CD4-positive, alpha-beta T cell (primary cell): Measurements from ENCODE around the gene SENP8. TPM values are rescaled to one million over a fixed set of nuclear protein-coding genes. Genes with fewer than 3 reads are reported as not detected.

Experiments
- ATAC-seq: fragments of 200-7000 bp; cut with Tn5 transposase; one replicate; pipeline ENCODE4 v1.10.0; 2022; ENCODE audit warnings: mild to moderate bottlenecking; ENCODE audit not compliant: poor library complexity
- CTCF ChIA-PET: fragments of 350-600 bp; sonication (Branson Sonifier 250); formaldehyde crosslinking; loops from one replicate; lab custom pipeline; 2021; ENCODE audit warnings: antibody characterized with exemption, inconsistent platforms; lab: Charles Lee
- POLR2A ChIA-PET: fragments of 350-600 bp; sonication (Branson Sonifier 250); formaldehyde crosslinking; loops from one replicate; lab custom pipeline; 2021; ENCODE audit warnings: antibody characterized with exemption, inconsistent platforms; lab: Charles Lee
- DNase-seq, 14 experiments: peaks; one replicate each; pipeline ENCODE4 v3.0.0-alpha.2; 2013 to 2020; ENCODE audit warnings: mixed read lengths in 2 of 14
- H3K27ac ChIP-seq, 2 donors: one replicate each; pipeline versions ENCODE4 v1.5.1 to v1.7.0; 2013; ENCODE audit warnings: low read length in 2 of 2, low read depth in 1 of 2, mild to moderate bottlenecking in 1 of 2
- H3K27me3 ChIP-seq, 2 experiments: 1 replicate in 1 of 2; 2 replicates in 1 of 2; pipeline versions ENCODE4 v1.6.1 to v1.7.0; 2013; ENCODE audit warnings: low read length in 2 of 2, control low read depth in 1 of 2, mild to moderate bottlenecking in 1 of 2, moderate library complexity in 1 of 2; ENCODE audit not compliant: insufficient read depth in 2 of 2, control insufficient read depth in 1 of 2
- H3K36me3 ChIP-seq: one replicate; pipeline ENCODE4 v1.6.1; 2013; ENCODE audit warnings: low read length, control low read depth; ENCODE audit not compliant: insufficient read depth
- H3K4me1 ChIP-seq: one replicate; pipeline ENCODE4 v1.6.1; 2013; ENCODE audit warnings: low read length, control low read depth; ENCODE audit not compliant: insufficient read depth
- H3K4me3 ChIP-seq: one replicate; pipeline ENCODE4 v1.5.1; 2013; ENCODE audit warnings: mild to moderate bottlenecking, low read length, moderate library complexity
- H3K9me3 ChIP-seq, 2 experiments: 1 replicate in 1 of 2; 2 replicates in 1 of 2; pipeline versions ENCODE4 v1.6.1 to v1.7.0; 2013; ENCODE audit warnings: low read length in 2 of 2, mild to moderate bottlenecking in 2 of 2, control low read depth in 1 of 2, moderate library complexity in 1 of 2; ENCODE audit not compliant: control insufficient read depth in 1 of 2, insufficient read depth in 1 of 2
- H3K27ac Mint-ChIP-seq: one replicate; pipeline ENCODE4 v1.8.0; 2020; ENCODE audit warnings: mixed read lengths
- H3K27me3 Mint-ChIP-seq: one replicate; pipeline ENCODE4 v1.8.0; 2021; ENCODE audit warnings: mixed read lengths
- H3K36me3 Mint-ChIP-seq: one replicate; pipeline ENCODE4 v1.8.0; 2021; ENCODE audit warnings: low read depth, mixed read lengths
- H3K4me1 Mint-ChIP-seq: one replicate; pipeline ENCODE4 v1.8.0; 2021; ENCODE audit warnings: low read depth, mixed read lengths
- H3K4me3 Mint-ChIP-seq: one replicate; pipeline ENCODE4 v1.8.0; 2020; ENCODE audit warnings: mild to moderate bottlenecking, mixed read lengths
- H3K9me3 Mint-ChIP-seq: one replicate; pipeline ENCODE4 v1.8.0; 2020; ENCODE audit warnings: mixed read lengths
- intact Hi-C, 2 experiments: fragments of 100-400 bp; cut with DNase I in 1 of 2; cut with micrococcal nuclease in 1 of 2; formaldehyde crosslinking; loops; one replicate each; pipeline versions ENCODE4 v1.15.1 to v1.9.0; 2023 to 2025; cut with DNase I, micrococcal nuclease
- total RNA-seq, 174 experiments: library from RNA in 2 of 174; stranded (reverse) in 2 of 174; gene quantifications; one replicate each; pipeline ENCODE4 v1.2.3 and lab custom pipeline; 2021 to 2026
- TF ChIP-seq, protein P1 (sequence below): fragments of 200-600 bp; IDR thresholded peaks from one replicate; pipeline ENCODE4 v1.8.0; 2022; ENCODE audit warnings: antibody characterized with exemption, mild to moderate bottlenecking

SENP8 gene
- total RNA-seq, 2 experiments from 2014 or later, result 0.14 TPM; not detected in 1

DNA sequence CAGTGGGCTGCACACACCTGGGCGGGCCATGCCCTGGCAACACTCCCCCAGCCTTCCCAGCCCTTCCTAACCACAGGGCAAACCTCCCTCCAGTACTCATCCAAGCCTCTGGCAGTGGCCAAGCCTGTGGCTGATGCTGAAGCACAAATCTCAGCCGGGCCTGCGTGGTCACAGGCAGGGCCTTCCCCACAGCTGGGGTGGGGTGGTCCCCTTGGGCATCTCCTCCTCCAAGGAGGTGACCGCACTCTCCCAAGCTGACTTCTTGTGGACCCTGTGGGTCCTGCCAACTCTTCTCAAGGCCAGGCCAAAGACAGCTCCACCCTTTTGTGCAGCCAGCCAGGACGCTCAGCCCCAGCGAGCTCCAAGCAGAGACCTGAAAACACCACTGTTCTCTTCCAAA, 58.0 kb downstream of the SENP8 start:
- no peak overlapping the region for H3K4me3 ChIP-seq
- CTCF ChIA-PET, result no interaction called here
- no peaks in the 10 kb centered on the region for H3K36me3 ChIP-seq
- no peak overlapping the region for H3K4me3 Mint-ChIP-seq
- TF ChIP-seq, protein P1, sequence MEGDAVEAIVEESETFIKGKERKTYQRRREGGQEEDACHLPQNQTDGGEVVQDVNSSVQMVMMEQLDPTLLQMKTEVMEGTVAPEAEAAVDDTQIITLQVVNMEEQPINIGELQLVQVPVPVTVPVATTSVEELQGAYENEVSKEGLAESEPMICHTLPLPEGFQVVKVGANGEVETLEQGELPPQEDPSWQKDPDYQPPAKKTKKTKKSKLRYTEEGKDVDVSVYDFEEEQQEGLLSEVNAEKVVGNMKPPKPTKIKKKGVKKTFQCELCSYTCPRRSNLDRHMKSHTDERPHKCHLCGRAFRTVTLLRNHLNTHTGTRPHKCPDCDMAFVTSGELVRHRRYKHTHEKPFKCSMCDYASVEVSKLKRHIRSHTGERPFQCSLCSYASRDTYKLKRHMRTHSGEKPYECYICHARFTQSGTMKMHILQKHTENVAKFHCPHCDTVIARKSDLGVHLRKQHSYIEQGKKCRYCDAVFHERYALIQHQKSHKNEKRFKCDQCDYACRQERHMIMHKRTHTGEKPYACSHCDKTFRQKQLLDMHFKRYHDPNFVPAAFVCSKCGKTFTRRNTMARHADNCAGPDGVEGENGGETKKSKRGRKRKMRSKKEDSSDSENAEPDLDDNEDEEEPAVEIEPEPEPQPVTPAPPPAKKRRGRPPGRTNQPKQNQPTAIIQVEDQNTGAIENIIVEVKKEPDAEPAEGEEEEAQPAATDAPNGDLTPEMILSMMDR, result no peak
- POLR2A ChIA-PET, result no interaction called here
- no peaks in the 10 kb centered on the region for H3K9me3 Mint-ChIP-seq
- H3K4me1 ChIP-seq, result no peaks in the 10 kb centered on the region
- no peak overlapping the region for H3K27ac ChIP-seq
- H3K36me3 Mint-ChIP-seq, result no peaks in the 10 kb centered on the region
- H3K9me3 ChIP-seq, result no peaks in the 10 kb centered on the region
- ATAC-seq, result no peak
- H3K27ac Mint-ChIP-seq, result no peak overlapping the region
- DNase-seq, result no peak
- peaks cover 5% of the 10 kb centered on the region for H3K27me3 Mint-ChIP-seq
- intact Hi-C loops, result no loop called here
- H3K27me3 ChIP-seq, result peaks cover 0 to 6% of the 10 kb centered on the region in 2 experiments
- H3K4me1 Mint-ChIP-seq, result no peaks in the 10 kb centered on the region

DNA sequence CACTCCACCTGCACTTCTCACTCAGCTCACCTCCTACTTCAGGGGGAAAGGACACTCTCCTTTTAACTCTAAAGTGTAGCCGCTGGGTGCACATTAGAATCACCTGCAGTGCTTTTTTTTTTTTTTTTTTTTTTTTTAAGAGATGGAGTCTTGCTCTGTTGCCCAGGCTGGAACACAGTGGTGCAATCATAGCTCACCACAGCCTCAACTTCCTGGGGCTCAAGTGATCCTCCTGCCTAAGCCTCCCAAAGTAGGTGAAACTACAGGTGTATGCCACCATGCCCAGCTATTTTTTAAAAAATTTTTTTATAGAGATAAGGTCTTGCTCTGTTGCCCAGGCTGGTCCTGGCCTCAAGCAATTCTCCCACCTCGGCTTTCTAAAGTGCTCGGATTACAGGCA, 58.5 kb downstream of the SENP8 start:
- Histone ChIP-seq H3K36me3 (no peaks in the 10 kb centered on the region), H3K27ac (no peak overlapping the region), H3K27me3 (peaks cover 0 to 6% of the 10 kb centered on the region in 2 experiments), H3K4me1 (no peaks in the 10 kb centered on the region), H3K9me3 (no peaks in the 10 kb centered on the region), H3K4me3 (no peak overlapping the region)
- ChIA-PET POLR2A (no interaction called here), CTCF (no interaction called here)
- no peak overlapping the region for H3K27ac Mint-ChIP-seq
- peaks cover 11% of the 10 kb centered on the region for H3K27me3 Mint-ChIP-seq
- intact Hi-C loops, result no loop called here
- no peak overlapping the region for H3K4me3 Mint-ChIP-seq
- no peak for DNase-seq
- no peak for ATAC-seq
- no peaks in the 10 kb centered on the region for H3K9me3 Mint-ChIP-seq
- H3K4me1 Mint-ChIP-seq, result no peaks in the 10 kb centered on the region
- TF ChIP-seq, protein P1, result no peak
- no peaks in the 10 kb centered on the region for H3K36me3 Mint-ChIP-seq

DNA sequence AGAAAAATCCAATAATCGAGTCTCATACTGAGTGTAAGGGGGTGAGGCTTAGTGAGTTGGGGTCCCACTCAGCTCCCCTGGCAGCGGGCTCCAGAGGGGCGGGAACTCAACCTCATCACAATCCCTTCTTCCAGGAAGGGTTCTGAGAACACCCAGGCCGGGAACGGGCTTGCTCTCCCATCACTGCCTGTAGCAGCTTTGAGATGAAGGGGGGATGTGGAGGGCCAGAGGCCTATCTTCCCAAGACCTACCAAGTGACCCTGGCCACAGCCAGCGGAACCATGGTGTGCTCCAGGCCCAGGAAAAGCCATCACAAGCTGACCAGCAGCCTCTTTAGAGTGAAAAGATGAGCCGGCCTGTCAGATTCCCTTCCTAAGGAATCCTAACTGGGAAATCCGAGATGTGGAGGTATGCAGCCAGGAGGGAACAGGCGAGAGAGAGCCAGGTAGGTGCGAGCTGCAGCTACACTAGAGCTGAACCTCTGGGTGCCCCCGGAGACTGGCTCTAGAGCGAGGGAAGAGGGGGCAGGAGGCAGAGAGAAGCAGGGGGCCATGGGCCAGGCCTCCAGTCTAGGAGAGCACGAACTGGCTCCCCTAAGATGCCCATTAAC, 60.9 kb downstream of the SENP8 start:
- CTCF ChIA-PET, result no interaction called here
- no peak overlapping the region for H3K4me3 ChIP-seq
- H3K4me1 ChIP-seq, result no peaks in the 10 kb centered on the region
- DNase-seq, result no peak
- Mint-ChIP-seq H3K27me3 (peaks cover 30% of the 10 kb centered on the region), H3K27ac (no peak overlapping the region), H3K36me3 (no peaks in the 10 kb centered on the region), H3K9me3 (no peaks in the 10 kb centered on the region), H3K4me1 (no peaks in the 10 kb centered on the region), H3K4me3 (no peak overlapping the region)
- POLR2A ChIA-PET, result no interaction called here
- H3K36me3 ChIP-seq, result no peaks in the 10 kb centered on the region
- TF ChIP-seq, protein P1, result no peak
- peaks cover 13 to 14% of the 10 kb centered on the region in 2 experiments for H3K27me3 ChIP-seq
- no peaks in the 10 kb centered on the region for H3K9me3 ChIP-seq
- no peak for ATAC-seq
- H3K27ac ChIP-seq, result no peak overlapping the region
- intact Hi-C loops, result no loop called here
